ENCODE data around the gene HIP1R.

HIP1R gene

GRCh38 chr12:122878780-122879612 is 43.7 kb downstream of the HIP1R start:
- peaks cover 28% of the 10 kb centered on the region for H3K4me1 ChIP-seq (ENCODE audit: control insufficient read depth, insufficient read depth, low read length)
- POLR2A ChIA-PET = no interaction called here

More at GRCh38 chr12:122878780-122879612, 43.7 kb downstream of the HIP1R start:
- Histone ChIP-seq H3K4me3 (ENCODE audit: low read depth, low read length) (no peak overlapping the region), H3K9me3 (ENCODE audit: control insufficient read depth, insufficient read depth, low read depth, low read length) (no peaks in the 10 kb centered on the region), H3K36me3 (ENCODE audit: control insufficient read depth in 2 of 2, insufficient read depth in 1 of 2, low read length in 2 of 2) (no peaks in the 10 kb centered on the region), H3K27ac (ENCODE audit: extremely low read depth, low read depth, low read length) (no peak overlapping the region)
- TF ChIP-seq KLF16 (tag by site-specific recombination; IDR thresholded peaks at IDR 0.05) (no peak), ATF2 (tag by site-specific recombination; IDR thresholded peaks at IDR 0.05; ENCODE audit: low read depth) (no peak), TRIM28 (IDR thresholded peaks at IDR 0.05; ENCODE audit: borderline replicate concordance, low read length) (no peak), ZNF510 (tag by site-specific recombination; IDR thresholded peaks at IDR 0.05; ENCODE audit: insufficient replicate concordance) (no peak), BCL11A (tag by site-specific recombination; IDR thresholded peaks at IDR 0.05; ENCODE audit: low read depth) (no peak), ZNF518A (tag by site-specific recombination; conservative IDR thresholded peaks at IDR 0.05; ENCODE audit: low read depth) (no peak), ZBTB6 (tag by site-specific recombination; IDR thresholded peaks at IDR 0.05) (no peak), ZNF148 (tag by site-specific recombination; IDR thresholded peaks at IDR 0.05; ENCODE audit: borderline replicate concordance) (no peak), ZNF398 (tag by site-specific recombination; IDR thresholded peaks at IDR 0.05) (no peak), ZNF362 (tag by site-specific recombination; IDR thresholded peaks at IDR 0.05) (no peak), PRDM1 (tag by site-specific recombination; IDR thresholded peaks at IDR 0.05) (no peak), ZNF426 (tag by site-specific recombination; IDR thresholded peaks at IDR 0.05) (no peak), ZNF658 (tag by site-specific recombination; IDR thresholded peaks at IDR 0.05) (no peak), ZNF473 (tag by site-specific recombination; IDR thresholded peaks at IDR 0.05) (no peak), ZSCAN23 (tag by site-specific recombination; IDR thresholded peaks at IDR 0.05) (no peak), HOXA7 (CRISPR knock-in tag; IDR thresholded peaks at IDR 0.05; ENCODE audit: borderline replicate concordance) (no peak)
- CTCF ChIA-PET = interaction anchor here (0.6 to 1.5 kb wide), 6 partner anchors 10 to 358 kb away, joined by 3 to 9 read pairs (median 4); no protein-coding TSS in a partner anchor

Data from HEK293 (cell line).